HG02870 (cell line): ENCODE measurements around the gene TMCC2.
"Not testable (repeated sequence)": the region's sequence is repeated elsewhere in the genome, so short reads cannot be mapped to it uniquely, and the experiment has no call there.

Source experiments
- ATAC-seq: cut with Tn5 transposase; IDR thresholded peaks from one replicate; pipeline ENCODE4 v1.9.1; 2021; ENCODE audit warnings: mild to moderate bottlenecking, moderate library complexity; ENCODE audit not compliant: unreplicated experiment

The TMCC2 gene

DNA sequence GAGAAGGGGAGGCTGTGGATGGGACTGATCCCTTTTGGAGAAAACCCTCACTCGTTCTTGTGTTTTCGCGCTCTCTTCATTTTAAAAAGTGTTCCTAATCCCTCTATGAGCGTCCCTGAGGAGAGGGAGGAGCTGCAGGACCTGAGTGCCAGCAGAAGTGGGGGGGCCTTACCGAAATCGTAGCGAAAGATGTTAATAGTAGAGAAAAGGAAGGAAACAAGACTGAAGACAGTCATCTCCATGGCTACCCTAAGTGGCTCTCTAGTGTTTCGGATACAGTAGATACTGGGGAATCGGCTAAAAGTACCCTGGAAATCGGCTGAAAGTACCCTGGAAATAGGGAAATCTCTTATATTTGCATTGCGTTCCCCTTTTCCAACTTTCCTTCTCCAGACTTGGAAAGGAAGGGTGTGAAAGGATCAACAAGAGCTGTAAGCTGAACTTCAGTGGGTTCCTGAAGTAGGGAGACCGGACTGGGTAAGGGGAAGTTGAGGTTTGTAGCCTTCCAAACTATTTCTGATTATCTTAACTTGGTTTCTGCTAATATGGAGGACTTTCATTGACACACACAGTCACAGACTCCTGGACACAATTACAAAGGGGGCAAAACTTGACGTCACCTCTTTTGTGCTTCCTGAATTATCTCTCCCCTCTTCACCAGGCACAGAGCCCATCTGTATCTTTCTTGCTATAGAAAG lies 15.8 kb upstream of the TMCC2 start:
- peak; percentile 39 for ATAC-seq

DNA sequence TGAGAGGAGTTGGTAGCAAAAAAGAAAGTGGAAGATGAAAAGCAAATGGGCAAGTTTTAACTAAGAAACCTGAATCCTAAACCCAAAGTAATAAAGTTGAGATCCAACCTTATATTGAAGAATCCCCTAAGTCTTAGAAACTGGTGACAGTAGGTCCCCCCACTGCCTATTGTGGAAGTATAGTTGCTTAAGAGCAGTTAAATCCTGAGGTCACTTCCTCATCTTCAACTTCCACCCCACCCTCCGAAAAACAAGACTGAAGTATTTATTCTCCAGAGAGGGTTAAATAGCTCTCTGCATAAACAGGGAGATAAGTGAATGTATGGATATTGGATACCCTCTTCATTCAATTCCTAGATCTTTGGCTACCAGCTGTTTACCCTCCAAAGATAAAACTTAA lies 13.0 kb upstream of the TMCC2 start:
- ATAC-seq, result no peak

DNA sequence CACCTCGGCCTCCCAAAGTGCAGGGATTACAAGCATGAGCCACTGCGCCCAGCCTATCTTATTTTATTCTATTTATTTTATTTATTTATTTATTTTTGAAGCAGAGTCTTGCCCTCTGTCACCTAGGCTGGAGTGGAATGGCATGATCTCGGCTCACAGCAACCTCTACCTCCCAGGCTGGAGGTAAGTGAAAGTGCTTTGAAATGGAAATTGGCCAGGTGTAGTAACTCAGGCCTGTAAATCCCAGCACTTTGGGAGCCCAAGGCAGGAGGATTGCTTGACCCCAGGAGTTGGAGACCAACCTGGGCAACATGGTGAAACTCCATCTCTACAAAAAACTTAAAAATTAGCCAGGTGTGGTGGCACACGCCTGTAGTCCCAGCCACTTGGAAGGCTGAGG lies 11.2 kb upstream of the TMCC2 start:
- ATAC-seq, result no peak

DNA sequence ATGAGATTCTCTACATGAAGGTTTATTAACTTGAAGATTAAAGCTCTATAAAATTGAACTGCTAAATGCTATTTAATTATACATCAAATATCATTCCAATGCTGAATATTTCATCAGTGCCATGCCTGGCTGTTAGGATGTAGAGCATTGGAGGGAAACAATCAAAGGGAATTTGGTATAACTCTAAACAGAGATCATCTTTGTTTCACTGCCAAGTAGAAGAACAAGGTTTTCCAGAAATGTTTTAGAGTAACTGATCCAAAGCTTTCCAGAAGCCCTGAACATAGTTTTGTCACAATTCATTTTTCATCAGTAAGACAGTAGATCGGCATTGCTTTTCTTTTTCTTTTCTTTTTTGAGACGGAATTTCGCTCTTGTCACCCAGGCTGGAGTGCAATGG lies 10.3 kb upstream of the TMCC2 start:
- no peak for ATAC-seq

DNA sequence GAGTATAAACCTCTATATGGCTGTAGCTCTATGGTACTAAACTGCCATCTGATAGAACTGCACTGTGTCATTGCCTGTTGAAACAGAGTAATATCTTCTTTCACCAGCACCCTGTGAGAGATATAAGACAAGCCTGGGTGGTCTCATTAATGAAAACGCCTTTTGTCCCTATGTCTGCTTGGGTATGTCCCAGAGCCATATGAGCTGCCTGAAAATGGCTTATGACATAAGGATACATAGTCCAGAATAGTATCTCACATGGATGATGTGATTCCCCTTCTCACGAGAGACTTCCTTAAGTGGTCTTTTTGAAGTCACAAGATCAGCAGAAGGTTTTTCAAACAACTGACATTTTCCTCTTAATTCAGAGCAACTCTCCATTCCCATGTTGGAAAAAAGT lies 7.3 kb upstream of the TMCC2 start:
- no peak for ATAC-seq

DNA sequence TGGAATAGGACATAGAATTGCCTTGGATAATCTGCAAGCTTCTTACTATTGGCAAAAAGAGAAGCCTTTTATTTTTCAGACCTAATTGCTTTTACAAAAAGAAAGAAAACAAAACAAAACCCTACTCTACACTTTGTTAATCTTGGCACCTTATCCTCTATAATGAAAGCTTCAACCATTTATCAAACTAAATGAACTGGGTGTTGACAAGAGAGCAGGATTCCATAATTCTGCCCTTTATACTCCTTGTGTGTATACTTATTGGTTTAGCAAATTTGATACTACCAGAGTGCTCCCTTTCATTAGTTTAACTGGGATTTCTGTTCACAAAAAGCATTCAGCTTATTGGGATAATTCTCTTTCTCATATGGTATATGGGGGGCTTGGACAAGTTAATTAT lies 3.0 kb upstream of the TMCC2 start:
- no peak for ATAC-seq

DNA sequence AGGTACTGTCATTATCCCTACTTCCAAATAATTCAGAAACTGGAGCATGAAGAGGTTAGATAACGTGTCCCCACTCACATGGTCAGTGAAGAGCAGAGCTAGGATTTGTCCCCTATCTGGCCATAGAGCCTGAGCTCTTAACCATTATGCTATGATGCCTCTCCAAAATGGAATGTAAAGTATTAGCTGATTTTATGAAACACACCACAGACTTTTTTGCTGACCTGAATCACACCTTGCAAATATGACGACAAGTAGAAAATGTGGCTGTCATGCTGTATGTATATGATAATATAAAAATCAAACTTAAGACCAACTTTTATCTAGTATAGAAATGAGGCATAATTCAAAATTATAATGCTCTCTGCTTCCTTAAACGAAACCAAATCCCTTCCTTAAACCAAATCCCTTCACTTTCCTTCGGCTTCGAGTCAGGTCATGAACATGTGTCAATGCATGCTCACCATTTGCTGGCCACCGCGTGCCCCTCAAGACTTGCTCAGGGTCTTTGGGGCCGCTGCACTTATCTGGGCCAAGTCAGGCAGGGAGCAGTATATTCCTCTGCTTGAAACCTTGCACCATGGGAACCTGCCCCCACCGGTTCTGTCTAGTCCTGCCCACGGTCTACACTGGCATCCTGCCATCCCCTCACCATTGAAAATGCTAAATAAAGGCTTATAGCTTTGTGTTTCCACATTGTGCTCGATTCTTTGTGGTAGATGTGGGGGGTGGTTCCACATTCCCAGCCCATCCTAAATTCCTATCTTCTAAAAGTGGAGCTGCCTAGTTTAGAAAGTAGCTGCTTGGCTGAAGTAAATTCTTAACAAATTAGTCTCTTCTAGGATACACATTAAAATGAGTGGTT lies 1.6 kb upstream of the TMCC2 start:
- no peak for ATAC-seq

DNA sequence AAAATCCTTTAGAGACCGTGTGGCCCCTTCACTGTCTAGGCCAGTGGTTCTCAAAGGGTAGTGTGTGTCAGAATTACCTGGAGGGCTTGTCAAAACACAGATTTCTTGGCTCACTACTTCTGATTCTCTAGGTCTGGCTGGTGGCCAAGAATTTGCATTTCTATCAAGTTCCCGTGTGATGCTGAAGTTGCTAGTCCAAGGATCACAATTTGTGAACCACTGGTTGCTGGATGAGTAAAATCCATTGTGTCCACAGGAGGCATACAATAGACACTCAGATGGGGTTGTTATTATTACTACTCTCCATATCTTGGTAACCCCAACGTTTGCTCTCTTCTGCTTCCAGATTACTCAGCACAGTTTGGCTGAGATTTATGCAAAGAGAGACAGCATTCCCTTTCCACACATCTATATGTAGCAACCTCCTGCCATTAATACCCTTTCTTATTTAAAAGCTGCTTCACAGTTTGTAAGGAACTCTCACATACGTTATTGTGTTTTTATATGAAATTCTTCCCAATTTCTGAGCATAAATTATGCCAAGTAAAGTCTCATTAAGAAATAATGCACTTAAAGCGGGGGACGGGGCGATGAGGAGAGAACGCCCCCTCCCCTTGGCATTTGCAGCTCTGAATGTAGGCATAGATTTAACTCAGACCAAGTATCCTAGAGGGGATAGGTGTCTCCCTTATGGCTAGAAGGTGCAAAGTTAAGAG lies 720 bp upstream of the TMCC2 start:
- ATAC-seq, result no peak

DNA sequence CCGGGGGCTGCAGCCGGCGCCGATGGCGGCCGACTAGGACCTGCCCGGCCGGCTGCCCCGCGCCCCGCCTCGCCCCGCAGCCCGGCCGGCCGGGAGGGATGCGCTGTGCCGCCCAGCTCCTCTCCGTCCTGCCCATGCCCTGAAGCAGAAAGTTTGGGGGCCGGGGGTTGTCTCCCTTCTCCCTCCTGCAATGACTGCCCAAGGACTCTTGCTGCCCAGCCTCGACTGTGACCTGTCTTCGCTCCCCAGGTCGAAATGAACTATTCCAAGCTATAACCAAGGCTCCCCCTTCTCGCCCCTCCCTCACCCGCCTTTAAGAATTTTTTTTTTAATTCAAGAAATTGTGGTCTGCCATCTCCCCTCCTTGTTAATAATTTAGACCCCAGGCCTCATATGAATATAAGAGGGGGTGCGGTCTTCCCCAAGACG lies 361 bp downstream of the TMCC2 start:
- ATAC-seq, result no peak

DNA sequence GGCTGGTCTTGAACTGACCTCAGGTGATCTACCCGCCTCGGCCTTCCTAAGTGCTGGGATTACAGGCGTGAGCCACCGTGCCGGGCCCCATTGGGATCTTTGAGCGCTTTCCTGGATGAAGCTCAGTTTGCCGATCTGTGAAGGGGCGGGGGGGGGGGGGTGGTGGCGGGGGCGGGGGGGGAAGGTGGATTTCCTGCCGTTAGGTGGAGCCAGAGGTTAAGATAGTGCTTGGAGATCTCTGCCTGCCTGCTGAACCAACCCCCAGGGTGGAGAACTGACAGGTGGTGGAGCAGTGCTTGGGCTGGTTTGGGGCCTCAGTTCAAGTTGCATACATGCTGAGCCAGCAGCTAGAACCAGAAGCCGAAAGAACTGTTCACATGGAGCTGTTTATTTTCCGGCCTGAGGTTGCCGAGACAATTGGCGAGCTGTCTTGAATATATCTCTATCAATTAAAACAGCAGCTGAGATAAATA lies 1.7 kb downstream of the TMCC2 start:
- no peak for ATAC-seq

DNA sequence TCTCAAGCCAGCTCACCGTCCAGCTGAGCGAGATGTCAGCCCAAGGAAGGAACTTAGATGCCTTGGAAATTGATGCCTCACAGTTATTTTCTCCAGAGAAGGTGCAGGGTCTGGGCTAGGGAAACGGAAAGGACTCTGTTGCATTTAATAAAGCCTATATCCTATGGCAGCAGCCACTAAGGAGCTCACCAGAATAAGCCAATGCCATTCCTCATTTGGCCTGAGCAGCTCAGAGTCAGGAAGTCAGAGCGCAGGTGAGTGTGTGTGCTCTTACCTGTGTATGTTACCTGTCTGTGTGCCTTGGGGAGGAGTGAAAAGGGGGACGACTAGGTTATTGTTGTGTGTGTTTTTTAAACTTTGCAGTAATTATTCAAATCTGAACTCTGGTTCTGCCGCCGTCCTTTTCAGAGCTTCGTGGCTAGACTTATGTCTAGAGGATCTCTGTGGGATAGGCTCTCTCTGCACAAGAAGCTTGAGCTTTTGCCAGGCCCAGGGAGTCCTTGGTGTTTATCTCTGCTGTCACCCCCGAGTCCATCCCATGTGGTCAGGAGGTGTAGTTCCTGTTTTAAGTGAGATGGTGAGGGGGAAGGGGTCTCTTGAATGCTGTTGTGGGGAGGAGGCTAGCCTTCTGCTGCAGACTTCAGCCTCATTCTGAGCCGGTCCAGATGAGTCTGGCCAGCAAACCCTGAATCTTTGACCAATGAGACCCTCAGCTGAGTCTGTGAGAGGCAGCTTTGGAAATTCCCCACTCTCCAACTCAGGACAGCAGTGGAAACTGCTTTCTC lies 2.4 kb downstream of the TMCC2 start:
- ATAC-seq, result no peak

DNA sequence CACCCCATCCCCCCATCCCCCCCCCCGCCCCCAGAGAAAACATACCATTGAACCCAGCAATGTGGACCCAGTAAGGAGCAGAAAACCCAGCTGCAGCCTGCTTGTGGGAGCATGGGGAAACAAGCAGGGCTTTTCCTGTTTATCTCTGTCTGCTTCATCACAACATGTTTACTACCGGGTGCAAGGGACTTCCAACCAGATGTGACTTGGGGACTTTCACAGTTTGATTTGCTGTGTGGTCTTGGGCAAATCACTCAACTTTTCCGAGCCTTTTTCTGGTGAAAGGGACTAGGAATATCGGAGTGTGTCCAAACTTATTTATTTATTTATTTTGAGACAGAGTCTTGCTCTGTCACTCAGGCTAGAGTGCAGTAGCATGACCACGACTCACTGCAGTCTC lies 3.2 kb downstream of the TMCC2 start:
- ATAC-seq, result no peak

DNA sequence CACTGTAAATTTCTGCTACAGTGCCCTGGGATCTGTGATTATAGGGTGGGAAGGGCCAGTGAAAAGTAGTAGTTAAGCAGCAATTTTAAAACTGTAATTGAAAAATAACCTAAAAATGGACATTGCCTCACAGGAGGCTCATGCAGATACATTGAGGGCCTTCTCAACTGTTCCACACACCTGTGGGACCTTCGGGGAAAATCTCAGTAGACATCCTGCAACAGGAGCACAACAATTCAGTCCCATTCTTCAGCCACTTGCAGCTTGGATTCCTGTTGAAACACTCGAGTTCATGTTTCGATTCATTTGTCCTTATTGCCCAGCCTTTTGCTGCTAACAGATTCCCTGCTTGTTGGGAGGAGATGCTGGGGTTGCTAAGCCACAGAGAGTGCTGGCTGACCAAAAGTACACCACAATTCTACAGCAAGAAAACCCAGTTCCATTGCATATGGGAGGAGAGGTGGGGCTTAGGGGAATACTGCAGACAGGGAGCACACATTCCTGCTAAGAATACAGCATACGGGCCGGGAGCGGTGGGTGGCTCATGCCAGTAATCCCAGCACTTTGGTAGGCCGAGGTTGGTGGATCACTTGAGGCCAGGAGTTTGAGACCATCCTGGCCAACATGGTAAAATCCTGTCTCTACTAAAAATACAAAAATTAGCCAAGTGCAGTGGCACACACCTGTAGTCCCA lies 4.5 kb downstream of the TMCC2 start:
- ATAC-seq, result no peak

DNA sequence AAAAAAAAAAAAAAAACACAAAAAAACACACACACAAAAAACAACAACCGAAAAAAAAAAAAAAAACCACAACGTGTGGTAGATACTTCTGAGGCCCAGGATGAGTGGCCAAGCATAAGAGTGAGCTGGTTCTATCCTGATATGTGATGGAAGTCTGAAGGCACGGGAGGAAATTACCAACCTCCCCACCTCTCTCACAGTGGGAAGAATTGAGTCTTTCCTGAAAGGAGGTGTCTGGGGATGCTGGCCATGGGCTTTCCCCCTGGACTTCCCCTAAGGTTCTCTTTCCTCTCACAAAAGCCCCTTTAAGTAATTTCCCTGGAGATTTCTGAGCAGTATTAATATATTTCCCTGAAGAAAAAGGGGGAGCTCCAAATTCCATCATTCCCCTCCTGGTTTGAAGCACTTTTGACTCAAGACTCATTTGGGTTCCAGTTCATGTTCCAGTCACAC lies 5.2 kb downstream of the TMCC2 start:
- no peak for ATAC-seq

DNA sequence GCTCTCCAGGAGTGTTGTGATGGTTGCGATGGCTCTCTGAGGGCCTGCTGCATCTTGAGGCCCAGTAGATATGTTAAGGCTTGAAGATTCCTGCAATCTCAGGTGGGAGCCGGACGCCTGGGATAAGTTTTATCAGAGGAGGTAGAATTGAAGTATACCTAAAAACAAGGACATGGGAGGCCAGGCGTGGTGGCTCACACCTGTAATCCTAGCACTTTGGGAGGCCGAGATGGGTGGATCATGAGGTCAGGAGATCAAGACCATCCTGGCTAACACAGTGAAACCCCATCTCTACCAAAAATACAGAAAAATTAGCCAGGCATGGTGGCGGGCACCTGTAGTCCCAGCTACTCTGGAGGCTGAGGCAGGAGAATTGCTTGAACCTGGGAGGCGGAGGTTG lies 6.2 kb downstream of the TMCC2 start:
- ATAC-seq, result not testable (repeated sequence)

DNA sequence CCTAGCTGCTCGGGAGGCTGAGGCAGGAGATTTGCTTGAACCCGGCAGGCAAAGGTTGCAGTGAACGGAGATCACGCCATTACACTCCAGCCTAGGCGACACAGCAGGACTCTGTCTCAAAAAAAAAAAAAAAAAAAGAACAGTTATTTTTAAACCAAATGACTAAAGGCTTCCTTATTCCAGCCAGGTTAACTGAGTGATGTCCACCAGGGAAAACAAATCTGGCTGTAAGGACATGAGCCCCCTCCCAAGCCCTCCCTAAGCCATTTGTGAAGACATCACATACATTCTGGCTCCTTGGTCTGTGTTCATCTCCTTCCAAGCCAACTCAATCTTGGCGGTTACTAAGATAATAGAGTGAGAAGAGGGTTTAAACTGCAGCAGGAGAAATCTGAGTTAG lies 8.2 kb downstream of the TMCC2 start:
- ATAC-seq, result no peak

DNA sequence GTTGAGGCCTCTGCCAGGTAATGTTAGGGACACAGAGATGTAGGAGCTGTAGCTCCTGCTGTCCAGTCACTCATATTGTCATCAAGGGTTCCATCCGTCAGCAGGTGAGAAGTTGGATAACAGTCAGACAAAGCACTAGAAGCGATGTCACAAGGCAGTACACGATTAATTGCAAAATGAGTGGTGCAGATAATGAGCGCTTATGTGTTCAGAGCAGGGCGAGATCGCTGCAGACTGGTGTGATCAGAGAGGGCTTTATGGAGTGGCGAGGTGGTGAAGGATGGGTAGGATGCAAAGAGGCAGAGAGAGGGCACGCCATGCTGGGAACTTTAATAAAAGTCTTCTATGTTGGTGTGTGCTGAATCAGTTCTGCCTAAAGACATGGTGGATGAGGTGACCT lies 8.8 kb downstream of the TMCC2 start:
- no peak for ATAC-seq

DNA sequence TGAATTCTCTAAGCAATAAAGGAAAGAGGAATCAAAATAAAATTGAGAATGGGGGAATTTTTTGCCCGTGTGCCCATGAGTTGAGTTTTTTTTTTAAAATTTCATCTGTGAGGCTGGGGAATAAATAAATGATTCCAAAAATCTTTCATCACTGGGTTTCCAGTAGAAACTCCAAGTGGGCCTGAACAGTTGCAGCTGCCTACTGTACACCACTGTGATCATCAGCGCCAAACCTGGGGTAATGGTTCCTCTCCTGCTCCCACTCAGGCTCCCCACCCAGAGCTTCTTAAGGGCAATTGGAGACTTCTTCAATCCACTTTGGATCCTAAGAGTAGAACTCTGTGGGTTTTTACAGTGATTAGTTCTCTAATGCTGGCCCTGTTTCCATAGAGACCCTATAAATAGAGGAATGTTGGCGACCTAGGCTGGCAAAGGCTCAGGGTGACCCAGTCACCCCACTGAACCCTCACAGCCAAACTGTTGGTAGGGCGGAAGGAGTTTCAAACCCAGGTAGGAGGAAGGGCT lies 9.3 kb downstream of the TMCC2 start:
- ATAC-seq, result no peak

DNA sequence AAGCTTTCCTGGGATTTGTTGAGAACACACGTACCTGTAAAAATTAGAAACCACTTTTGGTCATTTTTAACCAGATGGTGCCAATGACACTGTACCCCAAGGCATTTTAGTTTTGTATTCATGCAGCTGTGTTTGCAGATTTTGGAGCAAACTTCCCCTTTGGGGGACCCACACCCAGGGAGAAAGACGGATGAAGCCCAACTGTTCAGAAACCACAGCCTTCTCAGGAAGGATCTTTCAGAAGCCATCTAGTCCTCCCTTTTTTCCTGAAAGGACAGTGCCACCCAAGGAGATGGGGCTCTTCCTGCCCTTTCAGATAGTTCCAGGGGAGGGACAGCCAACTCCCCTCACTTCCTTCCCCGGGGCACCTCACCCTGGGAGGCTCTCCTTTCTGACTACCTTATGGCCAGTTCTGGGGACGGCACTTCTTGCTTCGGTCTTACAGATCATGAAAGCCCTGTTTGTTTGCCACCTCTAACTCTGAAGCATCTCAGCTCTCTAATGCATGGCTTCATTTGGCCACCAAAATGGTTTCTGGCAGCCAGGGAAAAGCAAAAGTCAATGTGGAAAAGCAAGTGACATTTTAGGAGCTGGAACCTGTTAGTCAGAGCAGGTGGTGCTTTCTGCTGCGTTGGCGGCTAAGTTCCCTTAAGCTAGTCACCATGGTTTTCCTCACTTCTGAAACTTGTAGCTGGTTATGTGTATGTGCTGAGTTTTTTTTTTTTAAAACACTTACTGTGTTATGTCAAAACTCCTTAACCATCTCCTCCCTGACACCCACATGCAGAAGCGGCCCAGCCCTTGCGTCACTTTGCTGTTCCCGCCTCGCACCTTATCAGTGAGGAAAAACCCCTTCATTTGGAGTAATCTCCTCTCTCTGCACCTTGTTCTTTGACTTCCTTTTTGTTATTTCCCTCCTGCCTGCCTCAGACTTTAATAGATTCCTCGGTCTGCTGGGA lies 10.1 kb downstream of the TMCC2 start:
- ATAC-seq, result no peak
